Hematopoietic multipotent progenitor cell treated with erythropoietin and hydrocortisone succinate and interleukin-3 and kit ligand, for 4 days (in vitro differentiated cells): ENCODE results near the gene CNKSR2.

ENCODE experiments used
- DNase-seq: peaks from one replicate; pipeline ENCODE4 v3.0.0-alpha.2; 2015

Gene CNKSR2

GRCh38 chrX:21374163-21374993 lies at the start of gene CNKSR2:
CNKSR2 (plus strand) TSS chrX:21374418; CDS start chrX:21374898, 480 bp downstream.
- DNase-seq = peak; percentile 62

- DNase-seq = no peak
Observed at GRCh38 chrX:21354725-21355124, 19.5 kb upstream of the CNKSR2 start.

- no peak for DNase-seq
Observed at GRCh38 chrX:21355831-21356230, 18.4 kb upstream of the CNKSR2 start.

GRCh38 chrX:21369613-21370012 lies 4.6 kb upstream of the CNKSR2 start:
- no peak for DNase-seq

GRCh38 chrX:21373001-21373400 lies 1.2 kb upstream of the CNKSR2 start:
- DNase-seq = no peak

- peak; percentile 14 for DNase-seq
Observed at GRCh38 chrX:21373637-21374162, 518 bp upstream of the CNKSR2 start.

- no peak for DNase-seq
Observed at GRCh38 chrX:21374994-21375707, 933 bp downstream of the CNKSR2 start.

GRCh38 chrX:21375708-21376009 lies 1.4 kb downstream of the CNKSR2 start:
- peak; percentile 14 for DNase-seq

- DNase-seq = no peak
Observed at GRCh38 chrX:21376636-21377035, 2.4 kb downstream of the CNKSR2 start.

GRCh38 chrX:21379991-21380390 lies 5.8 kb downstream of the CNKSR2 start:
- no peak for DNase-seq

GRCh38 chrX:21382715-21383114 lies 8.5 kb downstream of the CNKSR2 start:
- peak; percentile 31 for DNase-seq

GRCh38 chrX:21383546-21383945 lies 9.3 kb downstream of the CNKSR2 start:
- no peak for DNase-seq

- DNase-seq = no peak
Observed at GRCh38 chrX:21384178-21384577, 10.0 kb downstream of the CNKSR2 start.

- no peak for DNase-seq
Observed at GRCh38 chrX:21394792-21395191, 20.6 kb downstream of the CNKSR2 start.

- DNase-seq = peak; percentile 58
Observed at GRCh38 chrX:21398426-21398825, 24.2 kb downstream of the CNKSR2 start.

GRCh38 chrX:21400408-21401121 lies 26.3 kb downstream of the CNKSR2 start:
- no peak for DNase-seq

- no peak for DNase-seq
Observed at GRCh38 chrX:21408307-21408706, 34.1 kb downstream of the CNKSR2 start.

GRCh38 chrX:21408788-21409187 lies 34.6 kb downstream of the CNKSR2 start:
- DNase-seq = no peak

- no peak for DNase-seq
Observed at GRCh38 chrX:21412029-21412428, 37.8 kb downstream of the CNKSR2 start.

- DNase-seq = no peak
Observed at GRCh38 chrX:21412883-21413282, 38.7 kb downstream of the CNKSR2 start.

- no peak for DNase-seq
Observed at GRCh38 chrX:21427086-21427485, 52.9 kb downstream of the CNKSR2 start.

- DNase-seq = no peak
Observed at GRCh38 chrX:21437036-21437435, 62.8 kb downstream of the CNKSR2 start.

GRCh38 chrX:21438792-21439191 lies 64.6 kb downstream of the CNKSR2 start:
- peak; percentile 74 for DNase-seq

- no peak for DNase-seq
Observed at GRCh38 chrX:21440911-21441310, 66.7 kb downstream of the CNKSR2 start.
